Glutamatergic neuron (in vitro differentiated cells): ENCODE data around the gene RPA1. TPM values are rescaled to one million over a fixed set of nuclear protein-coding genes. Genes with fewer than 3 reads are reported as not detected.
A peak's percentile ranks its signal among the peaks of the same experiment; 100 is the strongest.

ENCODE experiments used
- DNase-seq: peaks from one replicate; pipeline ENCODE4 v3.0.0; 2022
- H3K27ac Mint-ChIP-seq: one replicate; pipeline ENCODE4 v1.8.0; 2020; ENCODE audit warnings: mild to moderate bottlenecking, mixed read lengths, inconsistent platforms; ENCODE audit not compliant: unreplicated experiment
- H3K27me3 Mint-ChIP-seq: one replicate; pipeline ENCODE4 v1.8.0; 2020; ENCODE audit warnings: mild to moderate bottlenecking, moderate library complexity, mixed read lengths, inconsistent platforms; ENCODE audit not compliant: unreplicated experiment
- H3K36me3 Mint-ChIP-seq: one replicate; pipeline ENCODE4 v1.8.0; 2020; ENCODE audit warnings: mild to moderate bottlenecking, mixed read lengths, inconsistent platforms; ENCODE audit not compliant: unreplicated experiment
- H3K4me1 Mint-ChIP-seq: one replicate; pipeline ENCODE4 v1.8.0; 2020; ENCODE audit warnings: mild to moderate bottlenecking, low read depth, mixed read lengths, inconsistent platforms; ENCODE audit not compliant: unreplicated experiment
- H3K4me3 Mint-ChIP-seq: one replicate; pipeline ENCODE4 v1.8.0; 2020; ENCODE audit warnings: mild to moderate bottlenecking, mixed read lengths, inconsistent platforms; ENCODE audit not compliant: unreplicated experiment
- H3K9me3 Mint-ChIP-seq: one replicate; pipeline ENCODE4 v1.8.0; 2020; ENCODE audit warnings: mild to moderate bottlenecking, moderate library complexity, mixed read lengths, inconsistent platforms; ENCODE audit not compliant: unreplicated experiment
- CTCF ChIP-seq: fragments of 200-600 bp; sonication (generic); IDR thresholded peaks from one replicate; pipeline ENCODE4 v1.5.0; 2021; ENCODE audit not compliant: partially characterized antibody, unreplicated experiment
- total RNA-seq: library from RNA; stranded (reverse); fragmentation: NEBNext Ultra II Directional; extraction: Animal tissue kit (Norgen Biotek cat#: 25700); gene quantifications from one replicate; pipeline ENCODE4 v1.2.1, GENCODE V29; 2021; ENCODE audit not compliant: unreplicated experiment

RPA1 gene
- total RNA-seq, 1 donor from 2014 or later, result 43.4 TPM

GRCh38 chr17:1907909-1908698 is 78.3 kb downstream of the RPA1 start:
- Mint-ChIP-seq H3K36me3 (no peaks in the 10 kb centered on the region), H3K4me3 (peak overlapping the region; percentile 68), H3K27ac (no peak overlapping the region), H3K4me1 (peaks cover 33% of the 10 kb centered on the region), H3K9me3 (peaks cover 6% of the 10 kb centered on the region), H3K27me3 (peaks cover 15% of the 10 kb centered on the region)
- no peak for TF ChIP-seq CTCF
- DNase-seq, result peak; percentile 59

- no peaks in the 10 kb centered on the region for H3K36me3 Mint-ChIP-seq
- peak overlapping the region; percentile 72 for H3K4me3 Mint-ChIP-seq
- peaks cover 6% of the 10 kb centered on the region for H3K9me3 Mint-ChIP-seq
- peak; percentile 56 for DNase-seq
- H3K27ac Mint-ChIP-seq, result peak overlapping the region; percentile 66
- peaks cover 14% of the 10 kb centered on the region for H3K27me3 Mint-ChIP-seq
- peak; percentile 58 for TF ChIP-seq CTCF
- peaks cover 31% of the 10 kb centered on the region for H3K4me1 Mint-ChIP-seq
These were observed 79.0 kb downstream of the RPA1 start for GRCh38 chr17:1908699-1909309.

DNA sequence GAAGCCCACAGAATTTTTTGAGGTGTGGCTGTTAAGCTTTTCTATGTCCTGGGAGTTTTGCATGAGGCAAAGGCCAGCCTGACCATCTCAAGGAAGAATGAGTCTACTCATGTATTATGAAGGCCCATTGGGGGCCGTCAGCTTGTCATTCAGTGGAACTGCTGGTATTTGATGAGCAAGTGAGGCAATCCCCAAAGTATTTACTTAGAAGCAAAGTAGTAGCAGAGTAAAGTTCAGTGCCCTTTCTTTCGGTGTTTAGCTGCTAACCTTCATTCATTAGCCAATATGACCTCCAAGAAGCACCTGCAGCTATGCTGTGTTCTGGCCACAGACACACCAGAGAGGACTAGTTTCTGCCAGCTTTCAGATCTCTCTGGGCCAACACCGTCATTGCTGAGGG is 80.2 kb downstream of the RPA1 start:
- H3K27ac Mint-ChIP-seq, result peak overlapping the region; percentile 59
- H3K4me3 Mint-ChIP-seq, result no peak overlapping the region
- peaks cover 6% of the 10 kb centered on the region for H3K9me3 Mint-ChIP-seq
- no peak for DNase-seq
- TF ChIP-seq CTCF, result no peak
- H3K4me1 Mint-ChIP-seq, result peaks cover 29% of the 10 kb centered on the region
- peaks cover 14% of the 10 kb centered on the region for H3K27me3 Mint-ChIP-seq
- no peaks in the 10 kb centered on the region for H3K36me3 Mint-ChIP-seq

DNA sequence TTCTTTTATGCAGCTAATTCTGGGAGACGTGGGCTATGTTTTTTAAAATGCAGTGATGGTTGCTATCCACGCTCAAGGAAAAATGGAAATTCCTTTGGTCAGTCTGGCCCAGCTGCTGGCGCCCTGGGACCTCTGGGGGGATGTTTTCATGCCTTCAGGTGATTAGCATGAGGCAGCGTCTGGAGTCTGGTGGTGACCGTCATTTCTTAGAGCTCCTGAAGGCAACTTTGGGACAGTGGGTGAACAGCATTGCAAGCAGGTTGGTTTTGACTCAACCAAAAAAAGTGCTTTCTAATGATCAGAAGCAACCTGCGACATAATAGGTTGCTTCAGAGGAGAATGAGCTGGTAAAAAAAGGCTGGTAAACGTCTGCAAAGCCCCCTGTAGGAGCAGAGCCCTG is 82.3 kb downstream of the RPA1 start:
- no peak for TF ChIP-seq CTCF
- Mint-ChIP-seq H3K9me3 (peaks cover 6% of the 10 kb centered on the region), H3K27me3 (peaks cover 13% of the 10 kb centered on the region), H3K36me3 (no peaks in the 10 kb centered on the region), H3K4me3 (no peak overlapping the region), H3K27ac (no peak overlapping the region), H3K4me1 (peaks cover 33% of the 10 kb centered on the region)
- no peak for DNase-seq

DNA sequence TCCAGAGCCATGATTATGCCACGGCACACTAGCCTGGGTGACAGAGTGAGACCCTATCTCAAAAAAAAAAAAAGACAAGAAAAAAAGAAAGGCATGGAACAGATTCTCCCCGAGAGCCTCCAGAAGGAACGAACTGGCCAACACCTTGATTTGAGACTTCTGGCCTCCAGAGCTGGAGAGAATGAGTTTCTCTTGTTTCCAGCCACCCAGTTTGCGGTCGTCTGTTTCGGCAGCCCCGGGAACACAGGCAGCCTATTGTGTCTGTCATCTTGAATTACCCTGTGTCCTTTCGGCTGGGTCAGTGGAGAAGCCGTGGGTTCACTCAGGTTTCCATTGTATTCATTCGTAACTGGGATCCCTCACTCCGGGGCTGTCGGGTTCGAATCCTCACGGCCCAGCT is 83.9 kb downstream of the RPA1 start:
- Mint-ChIP-seq H3K4me1 (peaks cover 34% of the 10 kb centered on the region), H3K27me3 (peaks cover 10% of the 10 kb centered on the region), H3K9me3 (peaks cover 6% of the 10 kb centered on the region), H3K4me3 (no peak overlapping the region), H3K27ac (no peak overlapping the region), H3K36me3 (no peaks in the 10 kb centered on the region)
- no peak for TF ChIP-seq CTCF
- no peak for DNase-seq
